Measurements from ENCODE around the gene MAPKAP1. TPM values are rescaled to one million over a fixed set of nuclear protein-coding genes. Genes with fewer than 3 reads are reported as not detected.

Gene MAPKAP1
- polyA plus RNA-seq, 3 donors: 39.9 to 57.5 (median 44.1) TPM

DNA sequence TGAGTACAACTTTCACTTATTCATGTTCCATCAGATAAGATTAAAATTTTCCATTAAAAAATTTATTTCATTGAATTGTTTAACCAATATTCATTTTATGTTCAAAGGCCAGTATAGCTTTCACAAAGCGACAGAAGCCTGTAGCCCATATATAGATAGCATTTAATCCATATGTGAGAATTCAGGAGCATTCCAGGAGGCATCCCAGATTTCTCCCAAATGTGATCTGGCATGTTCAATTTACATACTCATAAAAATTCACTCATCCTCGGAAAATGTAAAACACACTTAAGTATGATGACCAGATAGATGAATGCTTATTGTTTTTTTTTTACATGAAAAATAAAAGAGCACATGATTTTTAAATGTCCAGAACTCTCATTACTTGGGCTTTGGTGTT lies 141.9 kb downstream of the MAPKAP1 start:
- Histone ChIP-seq H3K27ac (ENCODE audit: low read depth in 1 of 2, low read length in 2 of 2) (no peak overlapping the region), H3K4me2 (replicated peaks; ENCODE audit: extremely low read depth, low read length, poor library complexity, severe bottlenecking) (no peak overlapping the region), H3K4me1 (ENCODE audit: control insufficient read depth in 1 of 2, insufficient read depth in 2 of 2, low read length in 2 of 2) (no peaks in the 10 kb centered on the region), H2AFZ (ENCODE audit: insufficient read depth, low read depth, low read length, poor library complexity, severe bottlenecking) (no peak overlapping the region), H3K4me3 (replicated peaks in 1 of 3; ENCODE audit: low read depth in 2 of 3, low read length in 3 of 3) (no peak overlapping the region), H3K36me3 (replicated peaks in 1 of 2; ENCODE audit: control insufficient read depth in 1 of 2, insufficient read depth in 2 of 2, low read length in 2 of 2) (no peaks in the 10 kb centered on the region), H4K20me1 (ENCODE audit: insufficient read depth, low read length) (peaks cover 20% of the 10 kb centered on the region), H3K27me3 (ENCODE audit: control insufficient read depth in 2 of 2, insufficient read depth in 2 of 2, low read length in 2 of 2) (no peaks in the 10 kb centered on the region), H3K9ac (ENCODE audit: insufficient read depth, low read length, poor library complexity, severe bottlenecking) (no peak overlapping the region), H3K79me2 (ENCODE audit: insufficient read depth, low read length) (no peaks in the 10 kb centered on the region), H3K9me3 (replicated peaks in 1 of 2; ENCODE audit: control insufficient read depth in 1 of 2, insufficient read depth in 1 of 2, low read length in 2 of 2) (no peaks in the 10 kb centered on the region)
- no peak for DNase-seq
- no peak overlapping the region for H3K4me3 Mint-ChIP-seq
- H3K4me1 Mint-ChIP-seq: peaks cover 7% of the 10 kb centered on the region
- no CpG with 5 or more reads among the region's 2 CpGs for WGBS (ENCODE audit: insufficient coverage)
- H3K9me3 Mint-ChIP-seq: peaks cover 0 to 1% (median 0%) of the 10 kb centered on the region in 7 donors
- intact Hi-C loops (cut with micrococcal nuclease): no loop called here
- peaks cover 1 to 4% of the 10 kb centered on the region in 2 donors for H3K36me3 Mint-ChIP-seq
- no peak overlapping the region for H3K27ac Mint-ChIP-seq
- TF ChIP-seq, protein P1, sequence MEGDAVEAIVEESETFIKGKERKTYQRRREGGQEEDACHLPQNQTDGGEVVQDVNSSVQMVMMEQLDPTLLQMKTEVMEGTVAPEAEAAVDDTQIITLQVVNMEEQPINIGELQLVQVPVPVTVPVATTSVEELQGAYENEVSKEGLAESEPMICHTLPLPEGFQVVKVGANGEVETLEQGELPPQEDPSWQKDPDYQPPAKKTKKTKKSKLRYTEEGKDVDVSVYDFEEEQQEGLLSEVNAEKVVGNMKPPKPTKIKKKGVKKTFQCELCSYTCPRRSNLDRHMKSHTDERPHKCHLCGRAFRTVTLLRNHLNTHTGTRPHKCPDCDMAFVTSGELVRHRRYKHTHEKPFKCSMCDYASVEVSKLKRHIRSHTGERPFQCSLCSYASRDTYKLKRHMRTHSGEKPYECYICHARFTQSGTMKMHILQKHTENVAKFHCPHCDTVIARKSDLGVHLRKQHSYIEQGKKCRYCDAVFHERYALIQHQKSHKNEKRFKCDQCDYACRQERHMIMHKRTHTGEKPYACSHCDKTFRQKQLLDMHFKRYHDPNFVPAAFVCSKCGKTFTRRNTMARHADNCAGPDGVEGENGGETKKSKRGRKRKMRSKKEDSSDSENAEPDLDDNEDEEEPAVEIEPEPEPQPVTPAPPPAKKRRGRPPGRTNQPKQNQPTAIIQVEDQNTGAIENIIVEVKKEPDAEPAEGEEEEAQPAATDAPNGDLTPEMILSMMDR (IDR thresholded peaks at IDR 0.05): no peak
- H3K27me3 Mint-ChIP-seq (ENCODE audit: low read depth in 3 of 3): no peaks in the 10 kb centered on the region

GRCh38 chr9:125564631-125565030 lies 142.4 kb downstream of the MAPKAP1 start:
- Histone ChIP-seq H2AFZ (ENCODE audit: insufficient read depth, low read depth, low read length, poor library complexity, severe bottlenecking) (no peak overlapping the region), H3K4me3 (replicated peaks in 1 of 3; ENCODE audit: low read depth in 2 of 3, low read length in 3 of 3) (no peak overlapping the region), H3K27ac (ENCODE audit: low read depth in 1 of 2, low read length in 2 of 2) (no peak overlapping the region), H3K79me2 (ENCODE audit: insufficient read depth, low read length) (no peaks in the 10 kb centered on the region), H3K27me3 (ENCODE audit: control insufficient read depth in 2 of 2, insufficient read depth in 2 of 2, low read length in 2 of 2) (no peaks in the 10 kb centered on the region), H3K4me2 (replicated peaks; ENCODE audit: extremely low read depth, low read length, poor library complexity, severe bottlenecking) (no peak overlapping the region), H3K9me3 (replicated peaks in 1 of 2; ENCODE audit: control insufficient read depth in 1 of 2, insufficient read depth in 1 of 2, low read length in 2 of 2) (no peaks in the 10 kb centered on the region), H3K36me3 (replicated peaks in 1 of 2; ENCODE audit: control insufficient read depth in 1 of 2, insufficient read depth in 2 of 2, low read length in 2 of 2) (peaks cover 3 to 4% of the 10 kb centered on the region in 2 donors), H3K4me1 (ENCODE audit: control insufficient read depth in 1 of 2, insufficient read depth in 2 of 2, low read length in 2 of 2) (no peaks in the 10 kb centered on the region), H3K9ac (ENCODE audit: insufficient read depth, low read length, poor library complexity, severe bottlenecking) (no peak overlapping the region), H4K20me1 (ENCODE audit: insufficient read depth, low read length) (peaks cover 20% of the 10 kb centered on the region)
- WGBS (ENCODE audit: insufficient coverage): 100% methylated on average over 3 of the region's 4 CpGs
- peaks cover 0 to 6% of the 10 kb centered on the region in 2 donors for H3K36me3 Mint-ChIP-seq
- DNase-seq: no peak
- TF ChIP-seq, protein P1 (IDR thresholded peaks at IDR 0.05): no peak
- peak overlapping the region in 1 of 7 donors; percentile 29 for H3K27ac Mint-ChIP-seq
- intact Hi-C loops (cut with micrococcal nuclease): no loop called here
- H3K4me3 Mint-ChIP-seq: no peak overlapping the region
- no peaks in the 10 kb centered on the region for H3K27me3 Mint-ChIP-seq (ENCODE audit: low read depth in 3 of 3)
- H3K4me1 Mint-ChIP-seq: peaks cover 7% of the 10 kb centered on the region
- H3K9me3 Mint-ChIP-seq: no peaks in the 10 kb centered on the region
